ENCODE data around the gene KRT37. TPM values are rescaled to one million over a fixed set of nuclear protein-coding genes. Genes with fewer than 3 reads are reported as not detected.
"Not testable (repeated sequence)": the region's sequence is repeated elsewhere in the genome, so short reads cannot be mapped to it uniquely, and the experiment has no call there.

The KRT37 gene
- total RNA-seq, 1 donor from 2014 or later, result not detected

DNA sequence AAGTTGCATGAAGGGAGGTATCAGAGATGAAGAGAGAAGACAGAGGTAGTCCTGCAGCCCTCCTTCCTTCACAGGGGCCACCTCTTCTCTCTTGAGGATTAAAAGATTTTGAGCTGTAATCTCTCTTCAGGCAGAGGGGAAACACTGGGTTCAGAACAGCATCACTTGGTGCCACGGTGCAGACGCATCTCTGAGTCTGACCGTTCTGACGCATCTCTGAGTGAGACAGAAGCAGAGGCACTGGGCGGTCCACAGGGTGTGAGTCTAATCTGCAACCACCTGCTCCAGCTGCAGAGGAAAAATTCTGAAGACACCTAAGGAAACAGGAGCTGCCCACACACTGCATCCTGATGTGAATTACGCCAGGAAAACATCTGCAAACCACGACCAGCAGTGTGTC lies 5.3 kb upstream of the KRT37 start:
- Histone ChIP-seq H3K36me3 (no peaks in the 10 kb centered on the region), H3K4me3 (no peak overlapping the region), H3K27ac (no peak overlapping the region), H3K27me3 (ENCODE audit: low read depth) (no peaks in the 10 kb centered on the region), H3K9me3 (no peaks in the 10 kb centered on the region), H3K4me1 (no peaks in the 10 kb centered on the region)
- intact Hi-C loops (cut with DNase I), result no loop called here
- no peak for DNase-seq
- ATAC-seq, result no peak
- TF ChIP-seq, protein P1, sequence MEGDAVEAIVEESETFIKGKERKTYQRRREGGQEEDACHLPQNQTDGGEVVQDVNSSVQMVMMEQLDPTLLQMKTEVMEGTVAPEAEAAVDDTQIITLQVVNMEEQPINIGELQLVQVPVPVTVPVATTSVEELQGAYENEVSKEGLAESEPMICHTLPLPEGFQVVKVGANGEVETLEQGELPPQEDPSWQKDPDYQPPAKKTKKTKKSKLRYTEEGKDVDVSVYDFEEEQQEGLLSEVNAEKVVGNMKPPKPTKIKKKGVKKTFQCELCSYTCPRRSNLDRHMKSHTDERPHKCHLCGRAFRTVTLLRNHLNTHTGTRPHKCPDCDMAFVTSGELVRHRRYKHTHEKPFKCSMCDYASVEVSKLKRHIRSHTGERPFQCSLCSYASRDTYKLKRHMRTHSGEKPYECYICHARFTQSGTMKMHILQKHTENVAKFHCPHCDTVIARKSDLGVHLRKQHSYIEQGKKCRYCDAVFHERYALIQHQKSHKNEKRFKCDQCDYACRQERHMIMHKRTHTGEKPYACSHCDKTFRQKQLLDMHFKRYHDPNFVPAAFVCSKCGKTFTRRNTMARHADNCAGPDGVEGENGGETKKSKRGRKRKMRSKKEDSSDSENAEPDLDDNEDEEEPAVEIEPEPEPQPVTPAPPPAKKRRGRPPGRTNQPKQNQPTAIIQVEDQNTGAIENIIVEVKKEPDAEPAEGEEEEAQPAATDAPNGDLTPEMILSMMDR (IDR thresholded peaks at IDR 0.05), result no peak

DNA sequence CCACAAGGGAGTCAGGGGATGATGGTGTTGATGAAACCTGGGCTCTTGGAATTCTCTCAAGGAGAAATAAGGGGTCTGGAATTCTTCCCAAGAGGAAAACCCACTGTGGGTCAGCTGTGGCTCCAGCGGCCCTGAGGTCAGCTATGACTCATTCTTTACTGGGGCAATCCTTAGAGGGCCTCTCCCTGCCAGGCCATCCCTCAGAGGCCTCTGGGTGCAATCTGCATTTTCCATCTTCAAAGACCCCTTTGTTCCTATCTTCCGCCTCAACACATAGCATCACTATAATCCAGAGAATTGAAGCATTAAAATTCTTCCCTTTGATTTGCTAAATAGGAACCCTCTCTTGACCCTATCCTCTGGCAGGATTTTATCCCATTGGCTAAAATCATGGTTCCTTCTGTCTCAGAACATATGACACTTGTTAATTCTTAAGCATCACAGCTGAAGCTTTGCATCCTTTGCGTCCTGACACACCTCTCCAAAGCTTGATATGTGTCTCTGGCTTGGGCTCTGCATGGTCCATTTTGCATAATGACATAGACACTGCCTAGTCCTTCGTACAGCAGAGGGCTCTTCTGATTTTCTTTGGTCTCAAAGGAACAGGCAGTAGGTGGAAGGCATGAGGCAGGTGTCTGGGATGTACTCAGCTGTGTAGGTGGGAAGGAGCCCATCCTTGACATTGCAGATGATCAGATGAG lies 4.4 kb upstream of the KRT37 start:
- Histone ChIP-seq H3K36me3 (no peaks in the 10 kb centered on the region), H3K27me3 (ENCODE audit: low read depth) (no peaks in the 10 kb centered on the region), H3K4me3 (no peak overlapping the region), H3K4me1 (no peaks in the 10 kb centered on the region), H3K27ac (no peak overlapping the region), H3K9me3 (no peaks in the 10 kb centered on the region)
- DNase-seq (no peak), ATAC-seq (no peak)
- intact Hi-C loops (cut with DNase I), result no loop called here
- TF ChIP-seq, protein P1 (IDR thresholded peaks at IDR 0.05), result no peak

DNA sequence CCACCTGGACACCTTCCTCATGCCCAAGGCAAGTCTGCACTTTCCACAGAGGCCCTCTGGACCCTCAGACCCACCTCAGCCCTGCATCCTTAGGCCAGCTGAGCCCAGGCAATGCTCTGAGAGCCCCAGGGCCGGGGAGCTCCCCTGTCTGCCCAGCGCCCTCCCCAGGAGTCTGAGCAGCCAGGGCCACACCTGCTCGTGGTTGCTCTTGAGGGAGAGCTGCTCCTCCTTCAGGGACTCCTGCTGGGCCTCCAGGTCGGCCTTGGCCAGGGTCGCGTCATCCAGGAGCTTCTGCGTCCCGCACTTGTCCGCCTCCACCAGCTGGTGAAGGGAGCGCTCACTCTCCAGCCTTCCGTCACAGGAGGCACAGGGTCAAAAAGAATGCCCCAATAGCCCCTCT lies 1.8 kb downstream of the KRT37 start:
- H3K27ac ChIP-seq; ATAC-seq; H3K36me3 ChIP-seq; intact Hi-C loops (cut with DNase I); DNase-seq; H3K4me3 ChIP-seq; H3K27me3 ChIP-seq (ENCODE audit: low read depth); H3K9me3 ChIP-seq; H3K4me1 ChIP-seq: not testable (repeated sequence)

DNA sequence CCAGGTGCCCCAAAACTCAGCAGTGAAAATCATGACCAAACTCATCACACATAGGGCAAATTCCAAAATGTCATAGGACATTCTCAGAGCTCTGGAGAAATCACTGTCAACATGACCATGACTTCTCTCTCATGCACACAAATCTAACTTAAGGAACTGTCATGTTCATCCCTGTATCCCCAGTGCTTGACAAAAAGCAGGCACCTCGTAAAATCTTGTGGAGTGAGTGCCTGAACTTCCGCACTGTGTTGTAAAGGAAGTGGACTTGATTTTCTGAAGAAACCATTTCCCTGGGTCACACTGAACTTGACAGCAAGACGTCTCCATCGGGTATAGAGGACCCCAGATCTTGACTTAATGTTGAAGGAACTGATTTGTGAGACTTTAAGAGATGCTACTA lies 2.8 kb downstream of the KRT37 start:
- Histone ChIP-seq H3K36me3 (no peaks in the 10 kb centered on the region), H3K27me3 (ENCODE audit: low read depth) (no peaks in the 10 kb centered on the region), H3K4me1 (no peaks in the 10 kb centered on the region), H3K9me3 (no peaks in the 10 kb centered on the region), H3K4me3 (no peak overlapping the region), H3K27ac (no peak overlapping the region)
- DNase-seq (no peak), ATAC-seq (no peak)
- intact Hi-C loops (cut with DNase I), result no loop called here
- TF ChIP-seq, protein P1 (IDR thresholded peaks at IDR 0.05), result no peak

DNA sequence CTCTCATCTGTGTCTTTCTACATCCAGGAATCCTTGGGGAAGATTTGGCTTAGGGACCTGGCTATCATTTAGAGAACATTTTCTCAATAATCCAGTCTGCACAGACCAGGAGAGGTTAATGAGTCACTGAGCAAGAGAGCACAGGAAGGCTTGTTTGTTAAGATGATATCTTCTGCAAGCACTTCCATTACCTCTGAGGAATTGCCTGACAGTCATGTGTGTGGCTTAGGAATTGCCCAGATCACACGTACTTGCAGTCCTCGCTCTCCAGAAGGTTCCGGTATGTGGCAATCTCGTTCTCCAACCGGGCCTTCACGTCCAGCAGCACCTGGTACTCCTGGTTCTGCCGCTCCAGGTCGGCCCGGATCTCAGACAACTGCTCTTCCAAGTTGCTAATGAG lies 3.3 kb downstream of the KRT37 start:
- no peak overlapping the region for H3K27ac ChIP-seq
- TF ChIP-seq, protein P1 (IDR thresholded peaks at IDR 0.05), result no peak

DNA sequence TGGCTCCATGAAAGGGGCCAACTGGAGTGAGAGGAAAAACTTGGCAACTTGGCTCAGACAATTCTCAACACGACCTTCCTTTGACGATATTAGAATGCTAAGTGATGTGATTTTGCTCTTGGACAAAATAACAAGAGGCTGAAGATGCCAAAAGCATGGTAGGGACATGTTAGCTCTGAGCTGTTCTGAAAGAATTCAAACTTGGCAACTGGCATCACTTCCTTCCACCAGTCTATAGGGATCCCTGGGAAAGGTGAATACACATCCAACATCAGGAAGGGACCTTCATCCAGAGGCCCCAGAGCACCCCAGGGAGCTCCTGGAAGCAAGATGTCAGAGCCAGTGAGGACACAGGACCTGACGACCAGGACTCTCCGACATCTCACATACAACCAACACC lies 4.3 kb downstream of the KRT37 start:
- no peak overlapping the region for H3K4me3 ChIP-seq
- H3K36me3 ChIP-seq, result no peaks in the 10 kb centered on the region
- H3K4me1 ChIP-seq, result no peaks in the 10 kb centered on the region
- no peak overlapping the region for H3K27ac ChIP-seq
- ATAC-seq (no peak), DNase-seq (no peak)
- TF ChIP-seq, protein P1 (IDR thresholded peaks at IDR 0.05), result no peak
- H3K9me3 ChIP-seq, result no peaks in the 10 kb centered on the region
- intact Hi-C loops (cut with DNase I), result no loop called here
- H3K27me3 ChIP-seq (ENCODE audit: low read depth), result no peaks in the 10 kb centered on the region

More for the DNA sequence above, 3.3 kb downstream of the KRT37 start:
- intact Hi-C loops (cut with DNase I), result no loop called here
- no peaks in the 10 kb centered on the region for H3K9me3 ChIP-seq
- ATAC-seq, result no peak
- no peaks in the 10 kb centered on the region for H3K4me1 ChIP-seq
- DNase-seq, result no peak
- no peaks in the 10 kb centered on the region for H3K36me3 ChIP-seq
- H3K4me3 ChIP-seq, result no peak overlapping the region
- no peaks in the 10 kb centered on the region for H3K27me3 ChIP-seq (ENCODE audit: low read depth)

All from lower lobe of right lung (tissue), 2 donors.